ENCODE data around the gene FBXO3.

Gene FBXO3

DNA sequence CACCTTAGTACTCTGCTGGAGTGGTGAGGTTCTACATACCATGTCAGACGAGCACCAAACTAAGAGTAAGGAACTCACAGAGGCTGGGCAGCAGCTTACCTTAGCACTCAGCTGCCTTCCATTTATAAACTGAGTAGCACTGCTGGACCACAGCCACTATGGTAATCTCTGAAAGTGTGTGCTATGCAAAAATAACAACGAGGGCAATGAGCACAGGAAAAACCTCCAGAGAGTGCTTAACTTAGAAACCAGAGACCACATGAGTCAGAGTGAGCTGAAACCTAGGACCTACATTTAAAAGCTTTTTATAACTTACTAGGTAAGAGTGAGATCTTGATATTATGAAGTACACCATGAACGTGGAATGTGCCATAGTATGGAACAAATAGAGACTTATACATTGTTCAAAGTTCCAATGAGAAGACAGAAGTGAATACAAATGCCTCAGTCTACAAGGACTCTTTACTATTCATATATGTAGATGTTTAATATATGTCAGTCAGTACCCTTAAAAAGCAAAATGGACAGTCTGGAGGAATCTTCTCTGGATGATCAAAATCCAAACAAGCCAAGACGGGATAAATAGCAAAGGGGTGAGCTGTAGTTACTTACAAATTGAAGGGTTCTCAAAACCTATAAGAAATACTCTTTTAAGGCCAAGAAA, 20.9 kb downstream of the FBXO3 start:
- no peak overlapping the region for H3K4me3 ChIP-seq (ENCODE audit: low read depth, low read length)
- peak; percentile 83 for DNase-seq (ENCODE audit: low read depth)
- TF ChIP-seq CTCF (IDR thresholded peaks at IDR 0.05; ENCODE audit: insufficient read depth, low read depth, low read length, missing control alignments), result no peak

DNA sequence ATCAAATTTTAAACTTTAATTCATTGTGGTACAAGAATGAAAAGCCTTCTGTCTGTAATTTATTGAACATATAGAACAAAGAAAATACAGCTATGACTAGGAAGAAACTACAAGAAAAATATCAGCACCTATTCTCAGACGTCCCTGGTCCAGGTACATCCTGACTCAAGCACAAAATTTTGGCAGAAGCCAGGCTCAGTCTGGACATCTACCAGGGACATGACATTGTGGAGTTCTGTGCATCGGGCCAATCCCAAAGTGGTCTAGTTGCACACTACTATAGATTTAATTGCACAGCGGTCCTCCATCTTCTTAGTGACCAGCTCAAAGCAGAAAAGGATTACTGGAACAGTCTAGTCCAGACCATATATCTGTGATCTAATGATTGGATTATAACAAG, 22.4 kb downstream of the FBXO3 start:
- no peak for DNase-seq (ENCODE audit: low read depth)
- TF ChIP-seq CTCF (IDR thresholded peaks at IDR 0.05; ENCODE audit: insufficient read depth, low read depth, low read length, missing control alignments), result no peak

GRCh38 chr11:33747979-33748378, 26.3 kb downstream of the FBXO3 start:
- no peak overlapping the region for H3K4me3 ChIP-seq (ENCODE audit: low read depth, low read length)
- no peak for DNase-seq (ENCODE audit: low read depth)
- no peak for TF ChIP-seq CTCF (IDR thresholded peaks at IDR 0.05; ENCODE audit: insufficient read depth, low read depth, low read length, missing control alignments)

More for the DNA sequence above, 22.4 kb downstream of the FBXO3 start:
- H3K4me3 ChIP-seq (ENCODE audit: low read depth, low read length), result no peak overlapping the region

- DNase-seq (ENCODE audit: low read depth), result no peak
- TF ChIP-seq CTCF (IDR thresholded peaks at IDR 0.05; ENCODE audit: insufficient read depth, low read depth, low read length, missing control alignments), result no peak
Observed at GRCh38 chr11:33743291-33743690, 31.0 kb downstream of the FBXO3 start.

GRCh38 chr11:33742249-33742851, 32.0 kb downstream of the FBXO3 start:
- peak; percentile 42 for DNase-seq (ENCODE audit: low read depth)

More at GRCh38 chr11:33743291-33743690, 31.0 kb downstream of the FBXO3 start:
- no peak overlapping the region for H3K4me3 ChIP-seq (ENCODE audit: low read depth, low read length)

DNA sequence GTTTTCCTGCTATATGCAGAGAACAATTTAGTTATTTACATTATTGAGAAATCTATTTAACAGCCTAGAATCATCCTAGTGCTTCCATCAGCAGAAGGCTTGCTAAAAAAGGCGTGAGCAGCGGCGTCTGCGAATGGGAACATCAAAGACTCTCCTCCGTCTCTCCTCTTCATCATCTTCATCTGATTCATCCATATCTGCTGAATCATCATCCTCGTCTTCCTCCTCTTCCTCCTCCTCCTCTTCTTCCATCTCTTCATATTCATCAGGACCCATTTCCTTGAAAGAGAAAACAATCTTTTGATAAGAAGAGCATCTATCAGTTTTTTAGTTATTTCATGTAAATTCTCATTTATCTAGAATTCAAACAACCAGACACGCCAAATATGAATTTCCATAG, 32.5 kb downstream of the FBXO3 start:
- no peak for TF ChIP-seq CTCF (IDR thresholded peaks at IDR 0.05; ENCODE audit: insufficient read depth, low read depth, low read length, missing control alignments)
- H3K4me3 ChIP-seq (ENCODE audit: low read depth, low read length), result no peak overlapping the region
- DNase-seq (ENCODE audit: low read depth), result no peak

More at GRCh38 chr11:33742249-33742851, 32.0 kb downstream of the FBXO3 start:
- TF ChIP-seq CTCF (IDR thresholded peaks at IDR 0.05; ENCODE audit: insufficient read depth, low read depth, low read length, missing control alignments), result no peak
- no peak overlapping the region for H3K4me3 ChIP-seq (ENCODE audit: low read depth, low read length)
